NT2/D1 (cell line): ENCODE measurements around the gene VAMP2.

Source experiments
- DNase-seq: peaks from one replicate; pipeline ENCODE4 v3.0.0-alpha.2; 2011; ENCODE audit warnings: low read depth, low spot score
- H3K27me3 ChIP-seq: 2 replicates; pipeline ENCODE4 v1.6.0; 2011; ENCODE audit warnings: mild to moderate bottlenecking; ENCODE audit not compliant: insufficient read length, insufficient read depth
- H3K36me3 ChIP-seq: 2 replicates; pipeline ENCODE4 v1.6.1; 2011; ENCODE audit warnings: mild to moderate bottlenecking, low read length, mixed read lengths; ENCODE audit not compliant: insufficient read depth, insufficient read length
- H3K4me1 ChIP-seq: 2 replicates; pipeline ENCODE4 v1.5.1; 2011; ENCODE audit not compliant: insufficient read depth, insufficient read length
- H3K4me3 ChIP-seq: 2 replicates; pipeline ENCODE4 v1.5.1; 2011; ENCODE audit warnings: low read depth; ENCODE audit not compliant: insufficient read length
- H3K9ac ChIP-seq: 2 replicates; pipeline ENCODE4 v1.6.0; 2011; ENCODE audit warnings: low read depth; ENCODE audit not compliant: insufficient read length
- H3K9me3 ChIP-seq: 2 replicates; pipeline ENCODE4 v1.5.1; 2011; ENCODE audit warnings: mild to moderate bottlenecking, low read length; ENCODE audit not compliant: insufficient read depth
- SUZ12 ChIP-seq: IDR thresholded peaks from 2 replicates; pipeline ENCODE4 v1.6.1; 2011; ENCODE audit not compliant: insufficient read length, insufficient read depth; ENCODE audit errors: extremely low read depth
- YY1 ChIP-seq: IDR thresholded peaks from 2 replicates; pipeline ENCODE4 v1.6.1; 2011; ENCODE audit not compliant: insufficient read length, insufficient read depth
- ZNF274 ChIP-seq: IDR thresholded peaks from 2 replicates; pipeline ENCODE4 v1.6.1; 2011; ENCODE audit warnings: mild to moderate bottlenecking, low read depth, low read length

The VAMP2 gene

GRCh38 chr17:8140065-8141029, 22.4 kb downstream of the VAMP2 start:
- Histone ChIP-seq H3K9me3 (no peaks in the 10 kb centered on the region), H3K36me3 (peaks cover 45% of the 10 kb centered on the region), H3K27me3 (peaks cover 6% of the 10 kb centered on the region), H3K4me3 (no peak overlapping the region), H3K9ac (no peak overlapping the region), H3K4me1 (peaks cover 4% of the 10 kb centered on the region)
- DNase-seq, result no peak
- TF ChIP-seq YY1, result no peak
- no peak for TF ChIP-seq ZNF274
- TF ChIP-seq SUZ12, result no peak

GRCh38 chr17:8138672-8139371, 23.9 kb downstream of the VAMP2 start:
- DNase-seq, result peak; percentile 88
- H3K27me3 ChIP-seq, result peaks cover 6% of the 10 kb centered on the region
- peak overlapping the region; percentile 74 for H3K9ac ChIP-seq
- TF ChIP-seq YY1, result no peak
- peak overlapping the region; percentile 40 for H3K4me3 ChIP-seq
- H3K4me1 ChIP-seq, result peaks cover 4% of the 10 kb centered on the region
- no peaks in the 10 kb centered on the region for H3K9me3 ChIP-seq
- peaks cover 34% of the 10 kb centered on the region for H3K36me3 ChIP-seq

GRCh38 chr17:8138374-8138671, 24.4 kb downstream of the VAMP2 start:
- Histone ChIP-seq H3K9ac (peak overlapping the region; percentile 15), H3K4me3 (peak overlapping the region; percentile 33), H3K9me3 (no peaks in the 10 kb centered on the region), H3K27me3 (peaks cover 6% of the 10 kb centered on the region), H3K36me3 (peaks cover 31% of the 10 kb centered on the region), H3K4me1 (peaks cover 4% of the 10 kb centered on the region)
- DNase-seq, result no peak
- TF ChIP-seq YY1 (no peak), ZNF274 (no peak), SUZ12 (no peak)

GRCh38 chr17:8137645-8138373, 24.9 kb downstream of the VAMP2 start:
- H3K27me3 ChIP-seq, result peaks cover 6% of the 10 kb centered on the region
- no peak for TF ChIP-seq ZNF274
- TF ChIP-seq YY1, result no peak
- no peak for TF ChIP-seq SUZ12
- H3K4me1 ChIP-seq, result peaks cover 8% of the 10 kb centered on the region
- peaks cover 26% of the 10 kb centered on the region for H3K36me3 ChIP-seq
- H3K4me3 ChIP-seq, result peak overlapping the region; percentile 33
- H3K9ac ChIP-seq, result peak overlapping the region; percentile 15
- no peak for DNase-seq
- H3K9me3 ChIP-seq, result no peaks in the 10 kb centered on the region

GRCh38 chr17:8133941-8134340, 28.8 kb downstream of the VAMP2 start:
- Histone ChIP-seq H3K4me3 (no peak overlapping the region), H3K27me3 (peaks cover 19% of the 10 kb centered on the region), H3K36me3 (no peaks in the 10 kb centered on the region), H3K9ac (peak overlapping the region; percentile 32), H3K4me1 (peaks cover 4% of the 10 kb centered on the region), H3K9me3 (no peaks in the 10 kb centered on the region)
- TF ChIP-seq SUZ12, result no peak
- TF ChIP-seq YY1, result no peak
- no peak for TF ChIP-seq ZNF274
- no peak for DNase-seq

GRCh38 chr17:8133399-8133798, 29.3 kb downstream of the VAMP2 start:
- Histone ChIP-seq H3K4me3 (no peak overlapping the region), H3K4me1 (peaks cover 4% of the 10 kb centered on the region), H3K27me3 (peaks cover 24% of the 10 kb centered on the region), H3K9me3 (no peaks in the 10 kb centered on the region), H3K36me3 (no peaks in the 10 kb centered on the region), H3K9ac (peak overlapping the region; percentile 23)
- no peak for DNase-seq
- no peak for TF ChIP-seq ZNF274
- no peak for TF ChIP-seq SUZ12
- TF ChIP-seq YY1, result no peak
